ELF-1 (cell line): ENCODE results near the gene ASIP.

ENCODE experiments used
- DNase-seq: peaks from one replicate; pipeline ENCODE4 v3.0.0-alpha.2; 2016; ENCODE audit warnings: low read depth, low spot score

The ASIP gene

DNA sequence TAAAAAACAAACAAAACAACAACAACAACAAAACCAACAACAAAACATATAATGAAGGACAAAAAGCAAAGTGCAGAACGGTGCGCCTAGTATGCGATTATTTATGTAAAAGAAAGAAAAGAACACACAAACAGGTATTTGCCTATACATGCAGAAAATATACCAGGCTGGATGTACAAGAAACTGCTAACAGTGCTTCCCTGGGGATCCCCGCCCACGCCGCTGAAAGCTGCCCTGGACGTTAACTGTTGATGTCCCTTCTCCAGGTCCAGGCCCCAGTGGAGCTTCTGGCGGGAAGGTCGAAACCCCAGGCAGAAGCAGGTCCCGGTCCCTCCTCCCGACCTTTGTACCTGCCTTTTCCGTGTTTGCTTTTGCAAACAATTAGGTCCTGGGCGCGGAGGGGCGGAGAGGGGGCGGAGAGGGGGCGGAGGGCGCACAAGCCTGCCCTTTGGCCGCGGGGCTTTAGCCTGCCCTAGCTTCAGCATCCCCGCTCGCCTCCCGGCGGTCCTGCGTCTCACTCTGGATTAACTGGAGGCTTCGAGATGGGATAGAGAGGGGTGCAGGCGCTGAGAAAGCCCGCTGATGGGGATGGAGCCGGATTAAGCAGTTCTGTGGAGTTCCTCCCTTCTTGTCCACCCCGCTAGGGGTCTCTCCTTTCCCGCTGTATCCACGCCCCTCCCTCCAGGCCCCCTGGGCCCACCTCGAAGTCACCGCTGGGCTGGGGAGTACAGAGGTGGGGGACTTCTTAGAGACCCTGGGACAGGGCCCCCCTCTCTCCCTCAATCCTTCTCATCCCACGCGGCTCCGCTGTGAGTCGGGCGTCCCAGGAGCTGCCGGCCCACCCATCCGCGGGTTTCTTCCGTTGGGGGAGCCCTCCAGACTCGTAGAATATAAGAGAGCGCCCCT lies 70.1 kb downstream of the ASIP start:
- DNase-seq: peak; percentile 81

- DNase-seq: no peak
Measured at GRCh38 chr20:34312024-34312460, 70.8 kb downstream of the ASIP start.

- peak; percentile 93 for DNase-seq
Measured at GRCh38 chr20:34312544-34313217, 71.5 kb downstream of the ASIP start.

DNA sequence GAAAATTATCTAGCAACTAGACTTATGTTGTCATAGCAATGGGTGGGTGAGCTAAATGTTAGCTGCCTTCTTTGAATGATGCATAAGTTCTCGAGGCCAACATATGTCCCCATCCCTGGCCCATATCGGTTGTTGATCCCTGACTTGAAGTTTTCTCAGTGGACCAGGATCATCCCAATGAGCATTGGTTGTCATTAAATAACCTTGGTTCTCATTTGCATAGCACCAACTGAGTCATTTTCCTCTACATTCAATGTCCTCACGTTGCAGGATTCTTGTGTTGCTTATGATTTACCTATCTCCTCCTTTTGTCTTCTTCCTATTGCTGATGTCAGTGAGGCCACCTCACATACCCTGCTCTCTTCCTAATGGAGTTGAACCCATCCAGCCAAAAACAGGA lies 74.0 kb downstream of the ASIP start:
- DNase-seq: no peak

DNA sequence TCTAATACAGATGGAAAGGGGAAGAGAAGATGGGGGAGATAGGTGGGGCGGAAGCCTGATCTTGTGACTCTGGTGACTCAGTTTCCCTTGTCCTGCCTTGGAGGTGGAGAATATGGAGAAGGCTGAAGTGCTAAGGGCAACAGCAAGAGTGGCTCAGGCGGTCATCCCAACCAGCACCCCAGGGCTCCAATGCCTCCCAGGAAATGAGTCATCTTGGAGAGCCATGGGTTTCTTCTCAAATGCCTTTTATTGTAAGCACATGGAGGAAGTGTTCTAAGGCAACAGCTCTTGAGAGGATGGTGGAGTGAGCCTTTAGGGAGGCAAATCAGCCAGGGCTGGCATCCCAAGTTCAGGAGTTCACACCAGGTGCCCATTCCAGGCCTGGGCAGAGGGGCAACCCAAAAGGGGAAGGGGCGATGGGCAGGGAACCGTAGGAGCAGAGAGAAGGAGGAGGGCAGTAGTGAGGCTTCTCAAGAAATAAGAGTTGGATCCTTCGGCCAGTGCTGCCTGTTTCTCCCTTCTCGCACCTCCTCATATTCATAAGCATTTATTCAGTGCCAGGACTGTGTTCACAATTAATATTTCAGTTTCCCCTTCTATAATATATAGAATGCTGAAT lies 75.1 kb downstream of the ASIP start:
- DNase-seq: no peak
